Measurements from ENCODE around the gene BICD1. TPM values are rescaled to one million over a fixed set of nuclear protein-coding genes. Genes with fewer than 3 reads are reported as not detected.
A peak's percentile ranks its signal among the peaks of the same experiment; 100 is the strongest.

Gene BICD1
- total and polyA plus RNA-seq, 2 donors (not counting 1 experiment from before 2014, with no cell fraction given): 11.1 to 12.4 TPM

DNA sequence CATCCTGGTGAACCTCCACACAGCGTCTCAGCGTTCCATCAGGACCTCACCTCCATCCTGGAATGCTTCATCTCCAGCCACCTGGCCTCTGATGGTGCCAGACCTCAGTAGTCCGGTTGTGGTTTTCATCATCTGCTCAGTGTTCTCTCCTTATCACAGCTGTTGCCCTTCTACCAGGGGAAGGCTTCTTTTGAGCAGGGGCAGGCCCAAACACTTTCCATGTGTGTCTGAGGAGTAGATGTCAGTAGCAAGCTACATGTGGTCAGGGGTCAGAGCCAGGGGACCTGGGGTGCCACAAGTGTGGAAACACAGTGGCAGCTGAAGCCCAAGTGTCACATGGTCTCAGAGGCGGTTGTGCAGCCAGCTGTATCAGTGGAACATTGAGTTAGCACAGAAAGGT, 262.6 kb downstream of the BICD1 start:
- Histone ChIP-seq H3K4me1 (ENCODE audit: control insufficient read depth, extremely low read depth, insufficient read depth, low read length) (no peaks in the 10 kb centered on the region), H4K20me1 (ENCODE audit: control insufficient read depth, extremely low read depth, insufficient read depth, low read length) (no peaks in the 10 kb centered on the region), H2AFZ (ENCODE audit: low read length) (no peak overlapping the region), H3K79me2 (ENCODE audit: control insufficient read depth, insufficient read depth, low read length) (no peaks in the 10 kb centered on the region), H3K4me3 (replicated peaks in 1 of 4; ENCODE audit: control extremely low read depth in 1 of 4, insufficient read depth in 1 of 4, low read depth in 3 of 4, low read length in 4 of 4) (no peak overlapping the region), H3K9ac (ENCODE audit: insufficient read depth, low read length) (no peak overlapping the region), H3K27me3 (ENCODE audit: control insufficient read depth, insufficient read depth, low read length) (no peaks in the 10 kb centered on the region), H3K9me3 (ENCODE audit: control insufficient read depth, insufficient read depth, low read depth, low read length) (no peaks in the 10 kb centered on the region), H3K36me3 (ENCODE audit: control insufficient read depth, insufficient read depth, low read length) (no peaks in the 10 kb centered on the region), H3K4me2 (ENCODE audit: extremely low read depth, insufficient read depth, low read length) (no peak overlapping the region), H3K27ac (ENCODE audit: insufficient read depth, low read length) (no peak overlapping the region)
- TF ChIP-seq, protein P1, sequence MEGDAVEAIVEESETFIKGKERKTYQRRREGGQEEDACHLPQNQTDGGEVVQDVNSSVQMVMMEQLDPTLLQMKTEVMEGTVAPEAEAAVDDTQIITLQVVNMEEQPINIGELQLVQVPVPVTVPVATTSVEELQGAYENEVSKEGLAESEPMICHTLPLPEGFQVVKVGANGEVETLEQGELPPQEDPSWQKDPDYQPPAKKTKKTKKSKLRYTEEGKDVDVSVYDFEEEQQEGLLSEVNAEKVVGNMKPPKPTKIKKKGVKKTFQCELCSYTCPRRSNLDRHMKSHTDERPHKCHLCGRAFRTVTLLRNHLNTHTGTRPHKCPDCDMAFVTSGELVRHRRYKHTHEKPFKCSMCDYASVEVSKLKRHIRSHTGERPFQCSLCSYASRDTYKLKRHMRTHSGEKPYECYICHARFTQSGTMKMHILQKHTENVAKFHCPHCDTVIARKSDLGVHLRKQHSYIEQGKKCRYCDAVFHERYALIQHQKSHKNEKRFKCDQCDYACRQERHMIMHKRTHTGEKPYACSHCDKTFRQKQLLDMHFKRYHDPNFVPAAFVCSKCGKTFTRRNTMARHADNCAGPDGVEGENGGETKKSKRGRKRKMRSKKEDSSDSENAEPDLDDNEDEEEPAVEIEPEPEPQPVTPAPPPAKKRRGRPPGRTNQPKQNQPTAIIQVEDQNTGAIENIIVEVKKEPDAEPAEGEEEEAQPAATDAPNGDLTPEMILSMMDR (conservative IDR thresholded peaks at IDR 0.05 in 1 of 2, IDR thresholded peaks at IDR 0.05 in 1 of 2; ENCODE audit: low read depth in 1 of 2, low read length in 2 of 2): no peak
- no peak for TF ChIP-seq EZH2 (IDR thresholded peaks at IDR 0.05; ENCODE audit: low read length, missing control alignments)
- DNase-seq (ENCODE audit: low read depth in 2 of 2): no peak

DNA sequence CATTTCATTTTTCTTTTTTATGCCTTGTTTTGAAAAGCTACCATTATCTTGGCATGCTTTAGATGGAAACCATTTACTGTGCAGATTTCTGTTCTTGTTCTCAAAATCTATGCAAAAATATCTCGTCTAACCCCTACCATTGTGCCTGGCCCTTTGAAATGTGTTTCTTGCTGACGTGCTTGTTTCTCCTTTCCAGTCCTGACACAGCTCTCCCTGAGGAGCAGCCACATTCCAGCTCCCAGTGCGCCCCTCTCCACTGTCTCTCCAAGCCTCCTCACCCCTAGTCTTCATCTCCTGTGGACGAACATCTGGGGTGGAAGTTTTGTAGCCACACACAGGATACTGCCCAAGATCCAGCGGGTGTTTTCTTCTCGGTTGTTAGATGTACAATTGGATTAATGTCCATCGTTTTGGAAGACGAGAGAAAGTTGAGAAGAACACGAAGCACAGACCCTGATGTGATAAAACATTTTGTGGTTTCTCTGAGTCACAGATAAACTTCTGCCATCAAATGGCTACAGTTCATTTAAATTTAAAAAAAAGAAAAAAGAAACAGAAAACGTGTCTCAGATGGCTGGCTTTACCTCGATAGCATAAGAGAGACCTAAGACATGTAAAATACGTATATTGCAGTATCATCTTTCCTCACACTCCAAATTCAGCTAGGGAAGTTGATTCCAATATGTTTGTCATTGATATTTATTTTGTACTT, 270.9 kb downstream of the BICD1 start:
- Histone ChIP-seq H3K4me3 (replicated peaks in 1 of 4; ENCODE audit: control extremely low read depth in 1 of 4, insufficient read depth in 1 of 4, low read depth in 3 of 4, low read length in 4 of 4) (no peak overlapping the region), H3K9ac (ENCODE audit: insufficient read depth, low read length) (no peak overlapping the region), H3K4me1 (ENCODE audit: control insufficient read depth, extremely low read depth, insufficient read depth, low read length) (no peaks in the 10 kb centered on the region), H3K9me3 (ENCODE audit: control insufficient read depth, insufficient read depth, low read depth, low read length) (no peaks in the 10 kb centered on the region), H3K36me3 (ENCODE audit: control insufficient read depth, insufficient read depth, low read length) (no peaks in the 10 kb centered on the region), H3K4me2 (ENCODE audit: extremely low read depth, insufficient read depth, low read length) (no peak overlapping the region), H4K20me1 (ENCODE audit: control insufficient read depth, extremely low read depth, insufficient read depth, low read length) (no peaks in the 10 kb centered on the region), H2AFZ (ENCODE audit: low read length) (no peak overlapping the region), H3K27ac (ENCODE audit: insufficient read depth, low read length) (no peak overlapping the region), H3K79me2 (ENCODE audit: control insufficient read depth, insufficient read depth, low read length) (no peaks in the 10 kb centered on the region), H3K27me3 (ENCODE audit: control insufficient read depth, insufficient read depth, low read length) (no peaks in the 10 kb centered on the region)
- peak in 1 of 2 donors; percentile 12 for DNase-seq (ENCODE audit: low read depth in 2 of 2)
- TF ChIP-seq, protein P1 (conservative IDR thresholded peaks at IDR 0.05 in 1 of 2, IDR thresholded peaks at IDR 0.05 in 1 of 2; ENCODE audit: low read depth in 1 of 2, low read length in 2 of 2): no peak
- no peak for TF ChIP-seq EZH2 (IDR thresholded peaks at IDR 0.05; ENCODE audit: low read length, missing control alignments)

DNA sequence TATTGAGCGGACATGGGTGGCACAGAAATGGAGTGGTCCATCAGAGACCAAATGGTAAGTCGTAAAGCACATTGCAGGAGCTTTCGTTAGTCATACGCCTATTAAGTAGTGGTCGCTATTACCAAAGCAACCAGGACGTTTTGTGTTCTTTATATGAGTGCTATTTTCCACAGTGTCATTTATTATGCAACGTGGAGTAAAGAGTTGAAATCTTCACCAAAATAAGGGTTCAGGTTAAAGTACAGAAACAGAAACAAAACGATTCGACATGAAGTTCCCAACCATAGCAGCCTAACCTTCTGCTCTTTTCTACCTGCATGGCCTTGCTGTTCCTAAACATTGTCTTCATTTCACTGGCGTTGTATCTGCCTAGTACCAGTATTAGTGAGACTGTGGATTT, 272.6 kb downstream of the BICD1 start:
- DNase-seq (ENCODE audit: low read depth in 2 of 2): no peak
- no peak for TF ChIP-seq EZH2 (IDR thresholded peaks at IDR 0.05; ENCODE audit: low read length, missing control alignments)
- TF ChIP-seq, protein P1 (conservative IDR thresholded peaks at IDR 0.05 in 1 of 2, IDR thresholded peaks at IDR 0.05 in 1 of 2; ENCODE audit: low read depth in 1 of 2, low read length in 2 of 2): no peak
- Histone ChIP-seq H3K4me3 (replicated peaks in 1 of 4; ENCODE audit: control extremely low read depth in 1 of 4, insufficient read depth in 1 of 4, low read depth in 3 of 4, low read length in 4 of 4) (no peak overlapping the region), H3K27ac (ENCODE audit: insufficient read depth, low read length) (no peak overlapping the region), H3K36me3 (ENCODE audit: control insufficient read depth, insufficient read depth, low read length) (no peaks in the 10 kb centered on the region), H3K9me3 (ENCODE audit: control insufficient read depth, insufficient read depth, low read depth, low read length) (no peaks in the 10 kb centered on the region), H4K20me1 (ENCODE audit: control insufficient read depth, extremely low read depth, insufficient read depth, low read length) (no peaks in the 10 kb centered on the region), H3K4me1 (ENCODE audit: control insufficient read depth, extremely low read depth, insufficient read depth, low read length) (no peaks in the 10 kb centered on the region), H2AFZ (ENCODE audit: low read length) (no peak overlapping the region), H3K79me2 (ENCODE audit: control insufficient read depth, insufficient read depth, low read length) (no peaks in the 10 kb centered on the region), H3K4me2 (ENCODE audit: extremely low read depth, insufficient read depth, low read length) (no peak overlapping the region), H3K27me3 (ENCODE audit: control insufficient read depth, insufficient read depth, low read length) (no peaks in the 10 kb centered on the region), H3K9ac (ENCODE audit: insufficient read depth, low read length) (no peak overlapping the region)
